Endothelial cell (in vitro differentiated cells): ENCODE measurements around the gene ABCF2. TPM values are rescaled to one million over a fixed set of nuclear protein-coding genes. Genes with fewer than 3 reads are reported as not detected.

Experiments used
- DNase-seq: peaks from one replicate; pipeline ENCODE4 v3.0.0; 2021; ENCODE audit warnings: low spot score
- H3K27ac Mint-ChIP-seq: one replicate; pipeline ENCODE4 v1.8.0; 2021; ENCODE audit warnings: mixed read lengths, inconsistent platforms; ENCODE audit not compliant: unreplicated experiment
- H3K27me3 Mint-ChIP-seq: one replicate; pipeline ENCODE4 v1.8.0; 2021; ENCODE audit warnings: mild to moderate bottlenecking, moderate library complexity, mixed read lengths, inconsistent platforms; ENCODE audit not compliant: unreplicated experiment
- H3K36me3 Mint-ChIP-seq: one replicate; pipeline ENCODE4 v1.8.0; 2021; ENCODE audit warnings: mild to moderate bottlenecking, low read depth, mixed read lengths, inconsistent platforms; ENCODE audit not compliant: unreplicated experiment
- H3K4me1 Mint-ChIP-seq: one replicate; pipeline ENCODE4 v1.8.0; 2021; ENCODE audit warnings: mild to moderate bottlenecking, mixed read lengths, inconsistent platforms; ENCODE audit not compliant: unreplicated experiment
- H3K4me3 Mint-ChIP-seq: one replicate; pipeline ENCODE4 v1.8.0; 2021; ENCODE audit warnings: mild to moderate bottlenecking, mixed read lengths, inconsistent platforms; ENCODE audit not compliant: unreplicated experiment
- H3K9me3 Mint-ChIP-seq: one replicate; pipeline ENCODE4 v1.8.0; 2021; ENCODE audit warnings: mixed read lengths, inconsistent platforms; ENCODE audit not compliant: unreplicated experiment
- total RNA-seq: library from RNA; stranded (reverse); fragmentation: NEBNext Ultra II Directional; extraction: Animal tissue kit (Norgen Biotek cat#: 25700); gene quantifications from one replicate; pipeline ENCODE4 v1.2.1, GENCODE V29; 2021; ENCODE audit not compliant: unreplicated experiment
- TF ChIP-seq, protein P1 (sequence below): fragments of 200-600 bp; sonication (generic); IDR thresholded peaks from one replicate; pipeline ENCODE4 v1.5.0; 2021; ENCODE audit warnings: antibody characterized with exemption; ENCODE audit not compliant: unreplicated experiment

ABCF2 gene
- total RNA-seq, 1 donor from 2014 or later: 39.6 TPM

DNA sequence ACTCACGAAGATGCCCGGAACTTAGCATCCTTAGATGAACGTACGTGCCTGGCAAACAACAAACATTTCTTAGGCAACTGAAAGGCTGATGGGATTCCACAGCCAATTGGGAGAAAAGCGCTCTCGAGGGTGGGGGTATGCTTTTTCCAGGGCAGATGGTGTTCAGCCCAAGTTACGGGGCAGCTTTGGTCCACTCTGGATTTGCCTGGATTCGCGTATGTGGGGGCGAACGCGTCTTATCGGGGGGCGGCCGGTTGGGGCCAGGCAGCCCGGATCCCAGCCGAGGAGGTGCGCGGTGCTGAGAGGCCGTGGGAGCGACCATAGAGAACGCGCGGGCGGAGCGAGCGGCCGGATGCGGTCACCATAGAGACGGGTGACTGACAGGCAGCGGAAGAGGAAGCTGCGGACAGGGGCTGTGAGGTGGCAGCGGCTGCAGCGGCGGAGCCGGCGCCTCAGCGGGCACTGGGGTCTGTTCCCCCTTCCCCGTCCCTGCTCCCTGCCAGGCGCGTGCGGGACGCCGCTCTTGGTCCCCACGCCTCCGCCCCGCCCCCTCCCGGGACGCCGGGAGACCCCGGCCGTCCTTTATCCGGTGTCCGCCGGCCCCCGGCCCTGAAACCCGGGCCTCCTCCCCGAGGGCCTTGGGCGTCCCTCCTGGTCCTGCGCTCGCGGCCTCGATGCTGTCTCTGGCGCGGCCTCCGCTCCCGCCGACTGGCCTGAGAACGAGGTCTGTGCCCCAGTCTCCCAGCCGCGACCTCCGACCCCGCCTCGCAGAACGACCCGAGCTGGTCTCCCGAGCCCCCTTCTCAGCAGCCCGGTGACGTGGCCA is 5.3 kb upstream of the ABCF2 start, which contains the start of gene CHPF2:
Gene CHPF2 (plus strand): TSS at position 393 of the 826 bp plus-strand sequence. CDS start 1,529 bp downstream, outside the sequence.
- H3K4me1 Mint-ChIP-seq: peaks cover 28% of the 10 kb centered on the region
- no peaks in the 10 kb centered on the region for H3K9me3 Mint-ChIP-seq
- DNase-seq: peak; percentile 87
- H3K27me3 Mint-ChIP-seq: peaks cover 15% of the 10 kb centered on the region
- peak within 1 kb of the TSS; percentile 93 for H3K27ac Mint-ChIP-seq
- H3K4me3 Mint-ChIP-seq: peak within 1 kb of the TSS; percentile 98
- H3K36me3 Mint-ChIP-seq: peaks cover 12% of the 10 kb centered on the region
- TF ChIP-seq, protein P1, sequence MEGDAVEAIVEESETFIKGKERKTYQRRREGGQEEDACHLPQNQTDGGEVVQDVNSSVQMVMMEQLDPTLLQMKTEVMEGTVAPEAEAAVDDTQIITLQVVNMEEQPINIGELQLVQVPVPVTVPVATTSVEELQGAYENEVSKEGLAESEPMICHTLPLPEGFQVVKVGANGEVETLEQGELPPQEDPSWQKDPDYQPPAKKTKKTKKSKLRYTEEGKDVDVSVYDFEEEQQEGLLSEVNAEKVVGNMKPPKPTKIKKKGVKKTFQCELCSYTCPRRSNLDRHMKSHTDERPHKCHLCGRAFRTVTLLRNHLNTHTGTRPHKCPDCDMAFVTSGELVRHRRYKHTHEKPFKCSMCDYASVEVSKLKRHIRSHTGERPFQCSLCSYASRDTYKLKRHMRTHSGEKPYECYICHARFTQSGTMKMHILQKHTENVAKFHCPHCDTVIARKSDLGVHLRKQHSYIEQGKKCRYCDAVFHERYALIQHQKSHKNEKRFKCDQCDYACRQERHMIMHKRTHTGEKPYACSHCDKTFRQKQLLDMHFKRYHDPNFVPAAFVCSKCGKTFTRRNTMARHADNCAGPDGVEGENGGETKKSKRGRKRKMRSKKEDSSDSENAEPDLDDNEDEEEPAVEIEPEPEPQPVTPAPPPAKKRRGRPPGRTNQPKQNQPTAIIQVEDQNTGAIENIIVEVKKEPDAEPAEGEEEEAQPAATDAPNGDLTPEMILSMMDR: no peak

DNA sequence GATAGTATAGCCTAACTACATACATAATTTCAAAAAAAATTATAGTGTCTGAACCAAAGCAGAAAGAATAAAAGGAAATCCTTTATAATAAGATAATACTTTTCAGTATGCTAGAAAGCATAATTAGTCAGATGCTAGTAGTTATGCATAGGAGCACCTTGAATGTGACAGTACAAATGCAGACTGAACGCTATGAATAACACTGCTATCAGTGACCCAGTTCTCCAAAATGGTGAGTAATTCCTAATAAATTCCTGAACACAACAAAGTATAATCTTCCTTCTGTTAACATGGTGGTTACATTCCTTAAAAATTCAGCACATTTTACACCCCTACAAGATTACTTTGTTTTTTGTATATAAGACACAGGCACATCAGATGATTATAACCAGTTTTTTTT is 4.1 kb upstream of the ABCF2 start:
- no peak overlapping the region for H3K4me3 Mint-ChIP-seq
- DNase-seq: no peak
- no peaks in the 10 kb centered on the region for H3K9me3 Mint-ChIP-seq
- peaks cover 14% of the 10 kb centered on the region for H3K27me3 Mint-ChIP-seq
- peaks cover 4% of the 10 kb centered on the region for H3K36me3 Mint-ChIP-seq
- H3K27ac Mint-ChIP-seq: no peak overlapping the region
- TF ChIP-seq, protein P1: no peak
- H3K4me1 Mint-ChIP-seq: peaks cover 34% of the 10 kb centered on the region

DNA sequence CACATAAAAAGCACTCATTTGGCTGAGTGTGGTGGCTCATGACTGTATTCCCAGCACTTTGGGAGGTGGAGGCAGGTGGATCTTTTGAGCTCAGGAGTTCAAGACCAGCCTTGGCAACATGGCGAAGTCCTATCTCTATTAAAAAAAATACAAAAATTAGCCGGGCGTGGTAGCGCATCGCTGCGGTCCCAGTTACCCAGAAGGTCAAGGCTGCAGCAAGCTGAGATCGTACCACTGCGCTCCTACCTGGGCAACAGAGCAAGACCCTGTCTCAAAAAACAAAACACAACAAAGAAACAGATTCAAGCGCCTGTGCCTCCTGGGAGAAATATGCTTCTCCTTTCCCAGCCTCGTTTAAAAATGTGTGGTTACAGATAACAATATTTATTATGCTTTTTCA is 2.2 kb upstream of the ABCF2 start:
- Mint-ChIP-seq H3K27me3 (peaks cover 15% of the 10 kb centered on the region), H3K9me3 (no peaks in the 10 kb centered on the region), H3K27ac (no peak overlapping the region), H3K36me3 (peaks cover 16% of the 10 kb centered on the region), H3K4me1 (peaks cover 38% of the 10 kb centered on the region), H3K4me3 (no peak overlapping the region)
- TF ChIP-seq, protein P1: no peak
- DNase-seq: no peak

DNA sequence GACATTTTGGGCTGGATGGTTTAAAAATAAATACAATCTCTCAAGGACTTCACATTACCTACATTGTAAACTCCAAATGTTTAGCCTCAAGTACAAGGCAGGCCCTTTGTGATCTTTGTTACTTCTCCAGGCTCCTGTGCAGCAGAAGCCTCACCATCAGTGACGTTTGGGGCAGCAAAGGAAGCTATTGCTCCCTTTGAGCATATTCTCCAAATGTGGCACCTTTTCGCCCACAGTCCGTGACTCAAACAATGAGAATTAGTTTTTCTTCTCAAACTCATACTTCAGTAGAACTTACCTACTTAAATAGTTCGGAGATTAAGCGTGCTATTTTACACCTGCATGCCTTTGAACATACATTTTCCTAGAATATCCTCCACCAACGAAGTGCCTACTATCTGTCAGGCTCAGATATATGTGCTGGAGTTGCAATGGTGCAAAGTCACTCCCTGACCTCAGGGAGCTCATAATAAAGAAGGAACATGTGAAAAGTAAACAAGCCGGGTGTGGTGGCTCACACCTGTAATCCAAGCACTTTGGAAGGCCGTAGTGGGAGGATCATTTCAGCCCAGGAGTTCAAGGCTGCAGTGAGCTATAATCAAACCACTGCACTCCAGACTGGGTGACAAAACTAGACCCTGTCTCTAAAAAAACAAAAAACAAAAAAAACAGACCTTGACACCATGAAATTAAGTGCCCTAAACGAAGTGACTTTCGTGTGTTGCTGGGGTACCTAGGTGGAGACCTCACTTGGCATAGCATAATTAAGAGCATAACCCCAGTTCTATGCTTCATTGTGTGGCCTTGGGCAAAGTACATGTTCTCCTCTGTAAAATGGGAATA is 1.2 kb upstream of the ABCF2 start:
- Mint-ChIP-seq H3K9me3 (no peaks in the 10 kb centered on the region), H3K4me1 (peaks cover 30% of the 10 kb centered on the region), H3K4me3 (peak overlapping the region; percentile 97), H3K36me3 (peaks cover 22% of the 10 kb centered on the region), H3K27me3 (peaks cover 12% of the 10 kb centered on the region), H3K27ac (peak overlapping the region; percentile 89)
- DNase-seq: no peak
- TF ChIP-seq, protein P1: no peak
